ENCODE results near the gene MYO9B. TPM values are rescaled to one million over a fixed set of nuclear protein-coding genes. Genes with fewer than 3 reads are reported as not detected.

MYO9B gene
- total RNA-seq, 1 donor from 2014 or later: 55.9 TPM

DNA sequence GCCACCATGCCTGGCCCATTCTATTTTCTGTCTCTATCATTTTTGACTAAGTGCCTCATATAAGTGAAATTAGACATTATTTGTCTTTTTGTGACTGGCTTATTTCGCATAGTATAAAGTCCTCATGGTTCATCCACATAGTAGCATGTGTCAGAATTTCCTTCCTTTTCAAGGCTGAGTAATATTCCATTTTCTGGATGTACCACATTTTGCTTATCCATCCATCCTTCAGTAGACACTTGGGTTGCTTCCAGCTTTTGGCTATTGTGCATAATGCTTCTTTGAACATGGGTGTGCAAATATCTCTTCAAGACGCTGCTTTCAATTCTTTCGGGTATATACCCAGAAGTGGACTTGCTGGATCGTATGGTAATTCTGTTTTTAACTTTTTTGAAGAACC lies 88.1 kb downstream of the MYO9B start:
- DNase-seq (ENCODE audit: low read depth): no peak
- TF ChIP-seq, protein P1, sequence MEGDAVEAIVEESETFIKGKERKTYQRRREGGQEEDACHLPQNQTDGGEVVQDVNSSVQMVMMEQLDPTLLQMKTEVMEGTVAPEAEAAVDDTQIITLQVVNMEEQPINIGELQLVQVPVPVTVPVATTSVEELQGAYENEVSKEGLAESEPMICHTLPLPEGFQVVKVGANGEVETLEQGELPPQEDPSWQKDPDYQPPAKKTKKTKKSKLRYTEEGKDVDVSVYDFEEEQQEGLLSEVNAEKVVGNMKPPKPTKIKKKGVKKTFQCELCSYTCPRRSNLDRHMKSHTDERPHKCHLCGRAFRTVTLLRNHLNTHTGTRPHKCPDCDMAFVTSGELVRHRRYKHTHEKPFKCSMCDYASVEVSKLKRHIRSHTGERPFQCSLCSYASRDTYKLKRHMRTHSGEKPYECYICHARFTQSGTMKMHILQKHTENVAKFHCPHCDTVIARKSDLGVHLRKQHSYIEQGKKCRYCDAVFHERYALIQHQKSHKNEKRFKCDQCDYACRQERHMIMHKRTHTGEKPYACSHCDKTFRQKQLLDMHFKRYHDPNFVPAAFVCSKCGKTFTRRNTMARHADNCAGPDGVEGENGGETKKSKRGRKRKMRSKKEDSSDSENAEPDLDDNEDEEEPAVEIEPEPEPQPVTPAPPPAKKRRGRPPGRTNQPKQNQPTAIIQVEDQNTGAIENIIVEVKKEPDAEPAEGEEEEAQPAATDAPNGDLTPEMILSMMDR (conservative IDR thresholded peaks at IDR 0.05; ENCODE audit: low read depth, low read length): no peak
- no peak overlapping the region for H3K4me3 ChIP-seq (ENCODE audit: low read depth, low read length)

DNA sequence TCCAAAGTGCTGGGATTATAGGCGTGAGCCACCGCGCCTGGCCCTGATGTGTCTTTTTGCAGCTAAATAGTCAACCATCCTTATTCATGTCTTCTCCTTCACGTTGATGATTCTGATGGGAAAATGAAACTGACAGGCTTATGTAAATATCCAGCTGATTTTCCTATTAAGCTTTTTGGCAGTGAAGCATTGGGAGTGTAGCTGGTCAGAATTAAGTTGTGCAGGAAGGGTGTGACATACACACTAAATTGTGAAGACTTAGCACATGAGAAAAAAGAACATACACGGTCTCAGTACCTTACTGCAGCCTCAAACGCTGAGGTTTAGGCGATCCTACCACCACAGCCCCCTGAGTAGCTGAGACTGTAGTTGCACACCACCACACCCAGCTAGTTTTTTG lies 89.1 kb downstream of the MYO9B start:
- DNase-seq (ENCODE audit: low read depth): no peak
- TF ChIP-seq, protein P1 (conservative IDR thresholded peaks at IDR 0.05; ENCODE audit: low read depth, low read length): no peak
- no peak overlapping the region for H3K4me3 ChIP-seq (ENCODE audit: low read depth, low read length)

DNA sequence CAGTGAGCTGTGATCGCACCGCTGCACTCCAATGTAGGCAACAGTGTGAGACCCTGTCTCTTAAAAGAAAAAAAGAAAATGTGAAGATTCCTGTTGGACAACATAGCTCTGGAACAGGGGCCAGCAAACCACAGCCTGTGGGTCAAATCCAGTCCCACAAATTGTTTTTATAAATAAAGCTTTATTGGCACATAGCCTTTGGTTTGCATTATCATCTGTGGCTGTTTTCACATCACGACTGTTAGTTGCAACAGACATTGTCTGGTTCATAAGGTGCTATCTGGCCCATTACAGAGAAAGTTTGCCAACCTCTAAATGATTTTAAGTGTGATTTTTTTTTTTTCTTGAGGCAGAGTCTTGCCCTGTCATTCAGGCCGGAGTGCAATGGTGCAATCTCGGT lies 90.1 kb downstream of the MYO9B start:
- DNase-seq (ENCODE audit: low read depth): no peak
- no peak overlapping the region for H3K4me3 ChIP-seq (ENCODE audit: low read depth, low read length)
- TF ChIP-seq, protein P1 (conservative IDR thresholded peaks at IDR 0.05; ENCODE audit: low read depth, low read length): no peak

DNA sequence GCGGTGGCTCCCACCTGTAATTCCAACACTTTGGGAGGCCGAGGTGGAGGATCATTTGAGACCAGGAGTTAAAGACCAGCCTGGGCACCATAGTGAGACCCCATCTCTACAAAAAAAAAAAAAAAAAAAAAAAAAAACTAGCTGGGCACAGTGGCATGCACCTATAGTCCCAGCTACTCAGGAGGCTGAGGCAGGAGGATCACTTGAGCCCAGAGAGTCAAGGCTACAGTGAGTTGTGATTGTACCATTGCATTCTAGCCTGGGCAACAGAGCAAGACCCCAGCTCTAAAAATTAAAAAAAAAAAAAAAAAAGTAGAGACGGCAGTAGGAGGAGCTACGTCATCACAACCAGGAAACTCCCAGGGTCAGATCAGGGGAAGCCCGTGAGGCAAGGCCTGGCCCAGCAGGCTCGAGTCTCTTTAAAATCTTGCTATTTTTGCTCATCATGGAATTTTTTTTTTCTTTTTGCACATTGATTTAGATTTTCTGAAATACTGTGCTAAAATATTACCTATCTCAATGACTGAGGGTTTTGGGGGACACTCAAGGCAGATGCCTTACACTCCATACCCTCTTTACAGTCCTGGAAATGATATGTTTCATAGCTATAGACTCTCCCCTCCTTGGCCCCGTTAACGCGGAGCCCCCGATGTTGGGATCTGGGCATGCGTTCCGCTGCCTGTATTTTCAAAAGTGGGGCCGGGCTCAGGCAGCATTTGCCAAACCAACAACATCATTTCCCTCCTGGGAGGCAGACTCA lies 95.1 kb downstream of the MYO9B start:
- TF ChIP-seq, protein P1 (conservative IDR thresholded peaks at IDR 0.05; ENCODE audit: low read depth, low read length): no peak
- no peak for DNase-seq (ENCODE audit: low read depth)
- H3K4me3 ChIP-seq (ENCODE audit: low read depth, low read length): no peak overlapping the region

DNA sequence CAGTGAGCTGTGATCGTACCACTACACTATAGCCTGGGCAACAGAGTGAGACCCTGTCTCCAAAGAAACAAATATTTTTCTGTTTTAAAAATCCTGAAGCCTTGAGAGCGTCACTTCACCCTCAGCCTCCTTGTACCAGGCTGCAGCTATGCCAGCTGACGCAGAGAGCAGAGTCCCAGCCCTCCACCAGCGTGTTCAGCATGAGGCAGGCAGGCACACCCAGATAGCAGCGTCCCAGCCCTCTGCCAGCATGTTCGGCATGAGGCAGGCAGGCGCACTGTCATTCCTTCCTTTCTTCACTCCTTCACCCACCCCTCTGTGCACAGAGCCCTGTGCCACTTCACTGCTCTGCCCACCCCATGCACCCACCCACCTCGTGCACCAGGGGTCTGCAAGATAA lies 96.3 kb downstream of the MYO9B start:
- TF ChIP-seq, protein P1 (conservative IDR thresholded peaks at IDR 0.05; ENCODE audit: low read depth, low read length): no peak
- H3K4me3 ChIP-seq (ENCODE audit: low read depth, low read length): no peak overlapping the region
- no peak for DNase-seq (ENCODE audit: low read depth)

DNA sequence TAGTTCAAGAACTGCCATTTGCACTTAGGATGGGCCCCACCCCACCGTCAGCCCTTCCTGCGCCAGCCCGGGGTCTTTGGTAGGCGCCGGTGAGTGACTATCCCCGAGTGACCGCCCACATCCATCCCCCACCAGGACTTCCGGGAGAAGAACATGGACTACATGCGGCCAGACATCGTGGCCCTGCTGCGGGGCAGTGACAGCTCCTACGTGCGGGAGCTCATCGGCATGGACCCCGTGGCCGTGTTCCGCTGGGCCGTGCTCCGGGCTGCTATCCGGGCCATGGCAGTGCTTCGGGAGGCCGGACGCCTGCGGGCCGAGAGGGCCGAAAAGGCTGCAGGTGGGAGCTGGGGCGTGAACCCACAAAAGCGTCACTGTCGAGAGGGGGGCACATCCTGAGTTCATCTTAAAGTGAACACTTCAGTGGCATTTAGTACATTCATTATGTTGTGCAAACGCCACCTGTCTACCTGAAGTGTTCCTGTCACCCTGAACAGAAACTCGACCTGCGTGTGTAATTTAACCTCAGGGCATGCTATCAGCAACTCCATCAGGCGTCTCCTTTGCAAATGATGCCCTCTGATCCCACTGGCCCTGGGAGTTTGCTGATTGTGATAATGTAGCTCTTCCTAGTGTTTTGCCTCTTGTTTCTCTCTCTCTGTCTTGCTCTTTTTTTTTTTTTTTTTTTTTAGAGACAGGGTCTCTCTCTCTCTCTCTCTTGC lies 97.2 kb downstream of the MYO9B start:
- DNase-seq (ENCODE audit: low read depth): no peak
- H3K4me3 ChIP-seq (ENCODE audit: low read depth, low read length): no peak overlapping the region
- TF ChIP-seq, protein P1 (conservative IDR thresholded peaks at IDR 0.05; ENCODE audit: low read depth, low read length): no peak
